Mucosa of stomach (tissue), 1 donor: ENCODE data around the gene RTF1.
A peak's percentile ranks its signal among the peaks of the same experiment; 100 is the strongest.
"Not testable (repeated sequence)": the region's sequence is repeated elsewhere in the genome, so short reads cannot be mapped to it uniquely, and the experiment has no call there.

Source experiments
- H3K27me3 ChIP-seq: one replicate; pipeline ENCODE4 v1.7.0; 2013; ENCODE audit warnings: mild to moderate bottlenecking, low read length; ENCODE audit not compliant: control insufficient read depth, insufficient read depth
- H3K36me3 ChIP-seq: one replicate; pipeline ENCODE4 v1.7.0; 2013; ENCODE audit warnings: low read length; ENCODE audit not compliant: control insufficient read depth, insufficient read depth
- H3K4me1 ChIP-seq: one replicate; pipeline ENCODE4 v1.7.0; 2013; ENCODE audit warnings: mild to moderate bottlenecking, low read length; ENCODE audit not compliant: control insufficient read depth, insufficient read depth
- H3K4me3 ChIP-seq: one replicate; pipeline ENCODE4 v1.7.0; 2013; ENCODE audit warnings: low read length
- H3K9ac ChIP-seq: one replicate; pipeline ENCODE4 v1.7.0; 2013; ENCODE audit warnings: mild to moderate bottlenecking, low read length, moderate library complexity
- H3K9me3 ChIP-seq: one replicate; pipeline ENCODE4 v1.7.0; 2013; ENCODE audit warnings: mild to moderate bottlenecking, low read length, moderate library complexity; ENCODE audit not compliant: control insufficient read depth
- donor health status: Pancreatic carcinoma.

The RTF1 gene

DNA sequence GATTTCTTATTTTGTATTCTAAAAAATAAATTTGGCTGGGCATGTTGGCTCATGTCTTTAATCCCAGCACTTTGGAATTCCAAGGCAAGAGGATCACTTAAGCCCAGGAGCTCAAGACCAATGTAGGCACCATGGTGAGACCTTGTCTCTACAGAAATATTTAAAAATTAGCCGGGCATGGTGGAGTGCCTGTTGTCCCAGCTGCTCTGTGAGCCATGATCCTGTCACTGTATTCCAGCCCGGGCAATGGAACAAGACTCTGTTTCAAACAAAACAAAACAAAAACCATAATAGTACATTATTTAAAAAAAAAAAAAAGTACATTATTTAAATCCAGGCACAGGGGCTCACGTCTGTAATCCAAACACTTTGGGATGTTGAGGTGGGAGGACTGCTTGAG lies 5.5 kb upstream of the RTF1 start:
- Histone ChIP-seq H3K9me3 (no peaks in the 10 kb centered on the region), H3K4me1 (peaks cover 13% of the 10 kb centered on the region), H3K27me3 (no peaks in the 10 kb centered on the region), H3K9ac (no peak overlapping the region), H3K4me3 (no peak overlapping the region), H3K36me3 (no peaks in the 10 kb centered on the region)

DNA sequence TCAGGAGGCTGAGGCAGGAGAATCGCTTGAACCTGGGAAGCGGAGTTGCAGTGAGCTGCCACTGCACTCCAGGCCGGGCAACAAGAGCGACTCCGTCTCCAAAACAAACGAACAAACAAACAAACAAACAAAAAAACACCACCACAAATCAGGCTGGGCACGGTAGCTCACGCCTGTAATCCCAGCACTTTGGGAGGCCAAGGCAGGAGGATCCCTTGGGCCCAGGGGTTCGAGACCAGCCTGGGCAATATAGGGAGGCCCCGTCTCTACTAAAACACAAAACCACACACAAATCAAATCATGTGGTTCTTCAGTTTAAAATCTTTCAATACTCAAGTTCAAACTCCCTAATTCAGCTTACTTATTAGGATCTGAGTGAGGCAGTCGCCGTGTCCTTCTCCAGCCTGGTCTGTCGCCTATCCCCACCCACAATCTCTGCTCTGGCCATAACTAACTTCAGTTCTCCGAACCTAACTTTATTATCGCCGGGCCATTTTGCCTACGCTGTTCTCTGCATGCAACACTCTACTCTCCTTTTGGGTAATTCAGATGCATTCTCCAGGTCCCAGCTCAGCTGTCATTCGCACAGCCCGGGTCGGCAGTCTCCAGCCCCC lies 660 bp upstream of the RTF1 start:
- Histone ChIP-seq H3K9ac (peak overlapping the region; percentile 90), H3K4me1 (peaks cover 12% of the 10 kb centered on the region), H3K36me3 (no peaks in the 10 kb centered on the region)

DNA sequence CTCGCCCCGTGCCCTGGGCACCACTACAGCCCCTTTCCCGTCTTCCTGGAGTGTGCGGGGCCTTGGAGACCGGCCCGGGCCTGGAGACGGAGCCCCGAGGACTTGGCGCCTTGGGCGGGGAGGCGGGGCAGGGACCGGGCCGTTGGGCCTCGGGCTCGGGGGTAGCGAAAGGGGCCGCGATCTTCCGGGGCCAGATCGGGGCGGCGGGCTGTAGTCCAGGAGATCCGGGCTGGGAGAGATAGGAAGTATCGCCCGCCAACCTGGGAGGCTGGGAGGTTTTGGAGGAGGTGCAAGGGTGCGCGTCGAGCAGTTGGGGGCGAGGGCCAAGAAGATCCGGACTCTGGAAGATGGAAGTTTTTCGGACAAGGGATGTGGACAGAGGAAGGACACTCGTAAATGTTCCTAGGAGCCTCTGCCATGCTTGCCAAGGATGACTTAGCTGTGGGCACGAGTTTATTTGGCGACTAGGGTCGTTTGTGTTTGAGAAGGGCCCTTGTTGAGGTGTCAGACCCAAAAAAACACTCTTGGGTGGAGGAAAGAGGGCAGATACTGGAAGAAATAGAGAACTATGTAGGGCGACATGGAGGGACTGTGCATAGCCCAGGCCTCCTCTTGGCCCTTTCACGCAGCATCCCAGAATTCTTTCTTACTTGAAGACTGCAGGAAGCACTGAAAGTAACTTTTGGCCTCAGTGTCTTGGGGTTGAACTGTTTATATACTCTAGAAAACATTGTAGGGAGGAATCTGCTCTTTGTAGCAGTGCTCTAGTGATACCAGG lies 712 bp downstream of the RTF1 start:
- H3K4me3 ChIP-seq: peak overlapping the region; percentile 65
- no peaks in the 10 kb centered on the region for H3K9me3 ChIP-seq
- H3K36me3 ChIP-seq: no peaks in the 10 kb centered on the region
- peak overlapping the region; percentile 86 for H3K9ac ChIP-seq
- H3K27me3 ChIP-seq: no peaks in the 10 kb centered on the region
- H3K4me1 ChIP-seq: peaks cover 12% of the 10 kb centered on the region

More for the DNA sequence above, 660 bp upstream of the RTF1 start:
- H3K9me3 ChIP-seq: no peaks in the 10 kb centered on the region
- no peaks in the 10 kb centered on the region for H3K27me3 ChIP-seq
- H3K4me3 ChIP-seq: peak overlapping the region; percentile 96

DNA sequence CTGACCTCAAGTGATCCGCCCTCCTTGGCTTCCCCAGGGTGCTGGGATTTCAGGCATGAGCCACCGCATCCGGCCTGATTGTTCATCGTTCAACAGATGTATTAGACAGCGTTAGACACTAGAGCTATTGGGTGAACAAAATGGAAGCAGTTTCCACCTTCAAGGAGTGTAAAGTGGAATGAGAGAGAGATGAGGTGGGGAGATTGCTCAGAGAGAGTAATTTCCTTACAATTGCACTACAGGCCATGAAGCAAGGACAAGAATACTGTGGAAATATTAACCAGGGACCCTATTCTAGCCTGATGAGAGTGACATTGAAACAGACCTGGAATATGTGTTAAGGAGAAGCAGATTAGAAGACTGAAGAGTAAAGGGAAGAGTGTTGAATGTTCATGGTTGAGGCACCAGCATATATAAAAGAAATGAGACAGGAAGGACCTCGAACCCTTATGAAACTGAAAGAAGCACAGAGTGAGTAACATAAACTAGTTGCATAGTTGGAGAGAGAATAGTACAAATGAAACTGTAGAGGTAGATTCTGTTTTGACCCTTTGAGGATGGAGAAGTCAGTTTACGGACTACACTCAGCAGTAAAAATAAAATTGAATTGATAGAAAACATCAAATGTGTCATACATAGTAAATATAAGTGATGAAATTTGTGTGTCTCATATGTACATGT lies 7.2 kb downstream of the RTF1 start:
- Histone ChIP-seq H3K9ac (no peak overlapping the region), H3K36me3 (no peaks in the 10 kb centered on the region), H3K9me3 (no peaks in the 10 kb centered on the region), H3K4me3 (no peak overlapping the region), H3K27me3 (no peaks in the 10 kb centered on the region), H3K4me1 (peaks cover 4% of the 10 kb centered on the region)

DNA sequence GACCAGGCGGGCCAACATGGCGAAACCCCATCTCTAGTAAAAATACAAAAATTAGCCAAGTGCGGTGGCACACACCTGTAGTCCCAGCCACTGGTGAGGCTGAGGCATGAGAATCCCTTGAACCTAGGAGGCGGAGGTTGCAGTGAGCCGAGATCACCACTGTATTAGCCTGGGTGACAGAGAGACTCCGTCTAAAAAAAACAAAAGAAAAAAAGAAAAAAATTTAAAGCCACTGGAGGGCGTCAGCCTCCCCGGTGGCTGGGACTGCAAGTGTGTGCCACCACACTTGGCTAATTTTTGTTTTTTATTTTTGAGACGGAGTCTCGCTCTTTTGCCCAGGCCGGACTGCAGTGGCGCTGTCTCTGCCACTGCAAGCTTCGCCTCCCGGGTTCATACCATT lies 7.9 kb downstream of the RTF1 start:
- H3K4me1 ChIP-seq: peaks cover 10% of the 10 kb centered on the region
- no peak overlapping the region for H3K4me3 ChIP-seq
- no peaks in the 10 kb centered on the region for H3K27me3 ChIP-seq
- H3K9ac ChIP-seq: no peak overlapping the region
- H3K36me3 ChIP-seq: no peaks in the 10 kb centered on the region
- H3K9me3 ChIP-seq: no peaks in the 10 kb centered on the region

DNA sequence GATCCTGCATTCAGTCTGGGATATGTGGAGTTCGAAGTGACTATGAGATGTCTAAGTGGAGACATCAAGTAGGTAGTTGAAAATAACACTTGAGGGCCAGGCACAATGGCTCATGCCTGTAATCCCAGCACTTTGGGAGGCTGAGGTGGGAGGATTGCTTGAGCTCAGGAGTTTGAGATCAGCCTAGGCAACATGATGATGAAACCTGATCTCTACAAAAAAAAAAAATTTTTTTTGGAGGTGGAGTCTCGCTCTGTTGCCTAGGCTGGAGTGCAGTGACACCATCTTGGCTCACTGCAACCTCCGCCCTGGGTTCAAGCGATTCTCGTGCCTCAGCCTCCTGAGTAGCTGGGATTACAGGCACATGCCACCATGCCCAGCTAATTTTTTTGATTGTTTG lies 9.0 kb downstream of the RTF1 start:
- H3K4me1 ChIP-seq, H3K9ac ChIP-seq, H3K4me3 ChIP-seq, H3K27me3 ChIP-seq, H3K36me3 ChIP-seq, H3K9me3 ChIP-seq: not testable (repeated sequence)

DNA sequence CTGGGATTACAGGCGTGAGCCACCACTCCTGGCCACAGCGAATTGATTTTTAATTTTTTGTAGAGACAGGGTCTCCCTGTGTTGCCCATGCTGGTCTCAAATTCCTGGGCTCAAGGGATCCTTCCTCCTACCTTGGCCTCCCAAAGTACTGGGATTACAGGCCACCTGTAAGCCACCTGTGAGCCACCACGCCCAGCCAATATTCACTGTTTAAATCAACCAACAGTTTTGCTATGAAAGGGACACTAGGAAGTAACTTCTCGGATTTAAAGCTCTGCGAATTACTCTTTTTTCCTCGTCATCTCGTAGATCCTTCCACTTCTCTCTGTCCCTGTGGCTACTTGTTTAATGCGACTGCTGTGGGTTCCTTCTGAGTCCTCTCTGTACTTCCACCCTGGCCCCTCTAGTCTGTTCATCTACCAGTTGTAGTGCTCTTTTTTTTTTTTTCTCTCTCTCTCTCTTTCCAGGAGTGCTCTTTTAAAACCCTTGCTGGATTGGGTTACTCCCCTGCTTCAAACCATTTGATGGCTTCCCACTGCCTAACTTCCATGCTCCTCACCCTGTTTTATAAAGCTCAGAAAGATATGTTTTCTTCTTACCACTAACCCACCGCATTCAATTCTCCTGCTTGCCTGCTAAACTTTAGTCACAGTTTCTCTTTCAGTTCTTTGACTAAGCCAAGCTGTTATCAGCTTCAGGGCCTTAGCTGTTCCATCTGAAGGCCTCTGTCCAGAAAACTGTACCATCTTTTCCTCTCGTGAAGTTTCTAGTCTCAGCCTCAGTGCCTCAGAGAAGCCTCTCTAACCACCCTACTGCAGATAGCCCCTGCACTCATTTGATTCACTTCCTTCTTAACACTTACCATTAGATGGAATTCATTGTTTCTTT lies 12.4 kb downstream of the RTF1 start:
- Histone ChIP-seq H3K9me3 (no peaks in the 10 kb centered on the region), H3K9ac (peak overlapping the region; percentile 56), H3K27me3 (no peaks in the 10 kb centered on the region), H3K4me3 (peak overlapping the region; percentile 5), H3K4me1 (peaks cover 10% of the 10 kb centered on the region), H3K36me3 (no peaks in the 10 kb centered on the region)

DNA sequence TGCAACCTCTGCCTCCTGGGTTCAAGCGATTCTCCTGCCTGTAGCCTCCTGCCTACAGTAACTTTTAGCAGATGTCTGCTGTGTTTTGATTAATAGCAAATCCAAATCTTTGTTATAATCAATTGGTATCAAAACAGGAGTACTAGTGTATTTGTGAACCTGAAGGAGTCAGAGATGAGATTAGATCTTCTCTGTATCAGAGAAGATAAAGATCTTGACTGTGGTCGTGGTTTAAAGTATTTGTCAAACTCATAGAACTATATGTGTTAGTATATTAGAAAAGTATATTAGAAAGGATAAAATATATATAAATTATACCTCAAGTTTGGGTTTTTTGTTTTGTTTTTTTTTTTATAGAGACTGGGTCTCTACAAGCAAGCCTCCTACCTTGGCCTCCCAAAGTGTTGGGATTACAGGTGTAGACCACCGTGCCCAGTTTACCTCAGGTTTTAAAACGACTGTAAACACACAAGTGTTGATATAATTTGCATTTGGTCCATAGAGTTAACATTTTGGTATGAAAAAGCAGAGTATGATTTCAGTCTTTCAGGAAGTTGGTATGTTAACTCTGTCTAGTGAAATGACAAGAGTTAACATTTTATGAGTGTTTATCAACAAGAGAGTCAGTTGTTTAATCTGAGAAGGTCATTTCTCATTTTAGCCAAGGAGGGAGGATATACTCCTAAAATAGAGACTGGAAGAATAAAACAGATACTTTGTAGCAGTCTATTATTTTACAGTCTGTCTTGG lies 18.3 kb downstream of the RTF1 start:
- no peaks in the 10 kb centered on the region for H3K9me3 ChIP-seq
- no peaks in the 10 kb centered on the region for H3K27me3 ChIP-seq
- no peak overlapping the region for H3K9ac ChIP-seq
- no peaks in the 10 kb centered on the region for H3K36me3 ChIP-seq
- no peak overlapping the region for H3K4me3 ChIP-seq
- H3K4me1 ChIP-seq: no peaks in the 10 kb centered on the region

DNA sequence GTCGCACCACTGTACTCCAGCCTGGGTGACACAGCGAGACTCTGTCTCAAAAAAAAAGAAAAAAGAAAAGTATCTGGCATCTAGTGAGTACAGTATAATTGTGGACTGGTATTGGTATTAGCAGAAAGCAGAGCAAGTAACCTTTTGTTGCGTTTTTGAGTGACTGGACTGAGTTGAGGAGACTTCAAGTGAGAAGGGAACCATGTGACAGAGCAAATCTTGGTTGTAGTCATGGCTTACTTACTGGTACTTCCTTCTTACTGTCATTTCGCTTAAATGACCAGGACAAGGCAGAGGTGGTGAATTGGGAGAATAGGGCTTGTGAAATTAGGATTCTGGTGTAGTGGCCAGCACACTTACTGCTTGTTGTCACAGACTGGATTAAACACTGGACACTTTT lies 20.6 kb downstream of the RTF1 start:
- H3K9me3 ChIP-seq: no peaks in the 10 kb centered on the region
- H3K27me3 ChIP-seq: no peaks in the 10 kb centered on the region
- no peaks in the 10 kb centered on the region for H3K4me1 ChIP-seq
- H3K36me3 ChIP-seq: no peaks in the 10 kb centered on the region
- H3K4me3 ChIP-seq: no peak overlapping the region
- H3K9ac ChIP-seq: no peak overlapping the region

DNA sequence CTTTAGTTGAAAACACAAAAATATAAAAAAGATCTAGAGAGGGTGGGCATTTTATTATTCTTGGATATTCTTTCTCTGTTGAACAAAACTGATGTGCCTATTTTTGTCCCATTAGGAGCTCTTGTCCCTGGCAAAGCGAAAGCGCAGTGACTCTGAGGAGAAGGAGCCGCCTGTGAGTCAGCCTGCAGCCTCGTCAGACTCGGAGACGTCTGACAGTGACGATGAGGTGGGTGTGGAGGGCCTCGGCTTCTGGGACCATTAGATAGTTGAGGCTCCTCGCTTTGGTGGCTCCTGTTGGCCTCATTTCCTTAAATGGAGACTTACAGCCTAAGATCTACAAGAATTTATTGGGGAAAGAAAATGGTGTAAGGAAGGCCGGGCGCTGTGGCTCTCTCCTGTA lies 21.3 kb downstream of the RTF1 start:
- Histone ChIP-seq H3K4me1 (no peaks in the 10 kb centered on the region), H3K4me3 (no peak overlapping the region), H3K36me3 (no peaks in the 10 kb centered on the region), H3K9me3 (no peaks in the 10 kb centered on the region), H3K27me3 (no peaks in the 10 kb centered on the region), H3K9ac (no peak overlapping the region)

DNA sequence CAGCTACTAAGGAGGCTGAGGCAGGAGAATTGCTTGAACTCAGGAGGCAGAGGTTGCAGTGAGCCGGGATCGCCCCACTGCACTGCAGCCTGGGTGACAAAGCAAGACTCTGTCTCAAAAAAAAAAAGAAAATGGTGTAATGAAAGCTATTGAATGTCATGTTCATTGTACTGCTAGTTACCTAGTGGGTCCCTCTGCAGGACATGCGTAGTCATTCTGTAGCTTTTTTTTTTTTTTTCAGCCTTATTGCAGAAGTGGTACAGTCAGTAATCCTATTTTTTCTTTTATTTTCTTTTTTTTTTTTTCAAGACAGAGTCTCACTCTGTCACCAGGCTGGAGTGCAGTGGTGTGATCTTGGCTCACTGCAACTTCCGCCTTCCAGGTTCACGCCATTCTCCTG lies 21.9 kb downstream of the RTF1 start:
- H3K4me3 ChIP-seq, H3K9ac ChIP-seq, H3K36me3 ChIP-seq, H3K27me3 ChIP-seq, H3K4me1 ChIP-seq, H3K9me3 ChIP-seq: not testable (repeated sequence)
